GM06990 (cell line): ENCODE data around the gene PIK3CB.
"Not testable (repeated sequence)": the region's sequence is repeated elsewhere in the genome, so short reads cannot be mapped to it uniquely, and the experiment has no call there.

Experiments
- DNase-seq: peaks from one replicate; pipeline ENCODE4 v3.0.0-alpha.2; 2011; ENCODE audit not compliant: insufficient read length; ENCODE audit errors: extremely low read depth
- H3K27me3 ChIP-seq: replicated peaks from 2 replicates; pipeline ENCODE4 v1.6.0; 2011; ENCODE audit warnings: low read length; ENCODE audit not compliant: control insufficient read depth, insufficient read depth
- H3K36me3 ChIP-seq: 2 replicates; pipeline ENCODE4 v1.5.1; 2011; ENCODE audit warnings: low read length; ENCODE audit not compliant: control insufficient read depth, insufficient read depth
- H3K4me3 ChIP-seq: replicated peaks from 2 replicates; pipeline ENCODE4 v1.5.1; 2011; ENCODE audit warnings: low read depth, mild to moderate bottlenecking, control low read depth, low read length
- CTCF ChIP-seq: IDR thresholded peaks from 2 replicates; pipeline ENCODE4 v1.5.1; 2011; ENCODE audit warnings: low read length, control low read depth, mild to moderate bottlenecking, inconsistent platforms; ENCODE audit not compliant: insufficient read depth, poor library complexity, severe bottlenecking

Gene PIK3CB

DNA sequence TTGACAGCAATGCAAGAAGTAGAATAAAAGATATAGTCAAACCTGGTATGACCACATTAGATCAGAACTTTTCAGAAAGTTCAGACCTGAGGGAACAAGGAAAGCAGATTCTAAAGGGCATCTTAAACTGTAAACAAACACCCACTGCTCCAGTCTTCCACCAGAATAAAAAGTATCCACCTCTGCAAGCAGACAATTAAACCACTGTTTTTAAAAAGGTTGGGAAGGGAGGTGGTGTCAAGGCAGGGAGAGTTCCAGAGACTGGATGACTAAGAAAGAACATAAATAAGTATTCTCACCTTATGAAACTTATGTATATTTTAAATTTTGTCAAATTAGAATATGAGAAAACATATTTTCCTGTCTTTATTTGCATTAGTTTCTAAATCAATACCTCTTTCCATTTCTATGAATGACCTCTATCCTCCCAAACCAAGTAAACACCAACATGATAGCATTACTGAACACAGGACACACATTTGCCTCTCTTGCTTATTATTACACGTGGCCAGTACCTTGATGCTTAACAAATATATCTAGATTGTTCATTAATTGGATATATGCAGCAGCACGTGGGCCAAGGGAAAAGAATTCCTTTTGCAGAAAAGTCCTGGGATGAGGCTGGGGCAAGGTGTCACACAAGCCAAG, 31.6 kb downstream of the PIK3CB start:
- no peaks in the 10 kb centered on the region for H3K27me3 ChIP-seq
- H3K36me3 ChIP-seq, result no peaks in the 10 kb centered on the region
- TF ChIP-seq CTCF, result no peak
- no peak for DNase-seq
- H3K4me3 ChIP-seq, result no peak overlapping the region

- DNase-seq, H3K36me3 ChIP-seq, H3K27me3 ChIP-seq, H3K4me3 ChIP-seq: not testable (repeated sequence)
Measured at GRCh38 chr3:138802223-138802622, 32.5 kb downstream of the PIK3CB start.

GRCh38 chr3:138801792-138802191, 32.9 kb downstream of the PIK3CB start:
- no peaks in the 10 kb centered on the region for H3K27me3 ChIP-seq
- DNase-seq, result no peak
- no peaks in the 10 kb centered on the region for H3K36me3 ChIP-seq
- no peak overlapping the region for H3K4me3 ChIP-seq
- no peak for TF ChIP-seq CTCF

DNA sequence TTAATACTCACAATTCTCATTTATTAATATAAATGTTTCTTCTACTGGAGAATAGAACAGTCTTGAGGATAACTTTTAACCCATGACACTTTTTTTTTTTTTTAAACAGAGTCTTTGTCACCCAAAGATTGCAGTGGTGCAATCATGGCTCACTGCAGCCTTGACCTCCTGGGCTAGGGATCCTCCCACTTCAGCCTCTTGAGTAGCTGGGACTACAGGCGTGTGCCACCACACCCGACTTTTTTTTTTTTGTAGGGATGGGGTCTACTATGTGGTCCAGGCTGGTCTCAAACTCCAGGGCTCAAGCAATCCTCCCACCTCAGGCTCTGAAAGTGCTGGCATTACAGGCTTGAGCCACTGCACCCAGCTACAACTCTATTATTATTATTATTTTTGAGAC, 34.5 kb downstream of the PIK3CB start:
- no peaks in the 10 kb centered on the region for H3K27me3 ChIP-seq
- no peak overlapping the region for H3K4me3 ChIP-seq
- no peaks in the 10 kb centered on the region for H3K36me3 ChIP-seq
- DNase-seq, result no peak
- TF ChIP-seq CTCF, result no peak

DNA sequence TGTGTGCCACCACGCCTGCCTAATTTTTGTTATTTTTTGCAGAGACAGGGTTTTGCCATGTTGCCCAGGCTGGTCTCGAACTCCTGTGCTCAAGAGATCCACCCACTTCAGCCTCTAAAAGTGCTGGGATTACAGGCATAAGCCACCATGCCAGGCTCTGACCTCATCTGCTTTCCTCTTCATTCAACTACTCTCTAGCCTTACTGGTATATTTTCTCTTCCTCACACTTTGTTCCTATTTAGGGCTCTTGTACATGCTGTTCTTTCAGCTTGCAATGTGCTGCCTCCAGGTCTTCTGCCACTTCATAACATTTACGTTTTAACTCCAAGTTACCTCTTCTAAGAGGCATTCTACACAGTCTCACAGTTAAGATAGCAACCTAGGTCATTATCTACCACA, 34.9 kb downstream of the PIK3CB start:
- no peaks in the 10 kb centered on the region for H3K36me3 ChIP-seq
- H3K27me3 ChIP-seq, result no peaks in the 10 kb centered on the region
- no peak overlapping the region for H3K4me3 ChIP-seq
- DNase-seq, result no peak
- TF ChIP-seq CTCF, result no peak

DNA sequence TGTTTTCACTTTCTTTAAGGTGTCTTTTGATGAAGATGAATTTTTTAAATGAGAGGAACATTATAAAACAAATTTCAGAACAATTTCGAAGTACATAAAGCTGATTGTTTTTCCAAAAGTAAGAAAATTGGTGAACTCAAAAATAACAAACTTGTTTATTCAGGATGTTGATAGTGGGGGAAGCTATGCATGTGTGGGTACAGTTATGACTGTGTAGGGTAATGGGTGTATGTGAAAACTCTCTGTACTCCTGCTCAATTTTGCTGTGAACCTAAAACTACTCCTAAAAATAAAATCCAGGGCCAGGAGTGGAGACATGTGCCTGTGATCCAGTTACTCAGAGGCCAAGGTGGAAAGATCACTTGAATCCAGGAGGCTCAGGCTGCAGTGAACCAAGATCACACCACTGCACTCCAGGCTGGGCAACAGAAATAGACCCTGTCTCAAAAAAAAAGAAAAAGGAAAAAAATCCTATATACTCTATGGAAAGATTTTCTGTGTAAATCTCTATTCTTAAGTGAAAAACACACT, 37.2 kb downstream of the PIK3CB start:
- no peak for TF ChIP-seq CTCF
- H3K36me3 ChIP-seq, result no peaks in the 10 kb centered on the region

More for the DNA sequence above, 37.2 kb downstream of the PIK3CB start:
- H3K27me3 ChIP-seq, result no peaks in the 10 kb centered on the region
- no peak overlapping the region for H3K4me3 ChIP-seq
- no peak for DNase-seq
